MM.1S (cell line): ENCODE data around the gene ITGAV.

ENCODE experiments used
- DNase-seq: peaks from one replicate; pipeline ENCODE4 v3.0.0-alpha.2; 2015
- H2AFZ ChIP-seq: fragments of 300-600 bp; sonication (generic); 2 replicates; pipeline ENCODE4 v1.6.0; 2016; ENCODE audit warnings: antibody characterized with exemption, low read length
- H3F3A ChIP-seq: fragments of 300-600 bp; sonication (generic); 2 replicates; pipeline ENCODE4 v1.6.1; 2016; ENCODE audit warnings: mild to moderate bottlenecking, antibody characterized with exemption, low read length, moderate library complexity, mixed read lengths; ENCODE audit not compliant: insufficient read depth
- H3K27ac ChIP-seq: fragments of 300-600 bp; sonication (generic); 2 replicates; pipeline ENCODE4 v1.5.1; 2016; ENCODE audit warnings: mild to moderate bottlenecking, low read length
- H3K27me3 ChIP-seq: fragments of 300-600 bp; sonication (generic); replicated peaks from 2 replicates; pipeline ENCODE4 v1.6.0; 2016; ENCODE audit warnings: low read length; ENCODE audit not compliant: insufficient read depth
- H3K36me3 ChIP-seq: fragments of 300-600 bp; sonication (generic); replicated peaks from 2 replicates; pipeline ENCODE4 v1.6.1; 2016; ENCODE audit warnings: mild to moderate bottlenecking, low read length, mixed read lengths; ENCODE audit not compliant: insufficient read depth
- H3K4me1 ChIP-seq: fragments of 300-600 bp; sonication (generic); 2 replicates; pipeline ENCODE4 v1.6.1; 2016; ENCODE audit warnings: low read length, mixed read lengths
- H3K4me2 ChIP-seq: fragments of 300-600 bp; sonication (generic); 2 replicates; pipeline ENCODE4 v1.6.0; 2016; ENCODE audit warnings: low read depth, low read length
- H3K4me3 ChIP-seq: fragments of 300-600 bp; sonication (generic); 2 replicates; pipeline ENCODE4 v1.5.1; 2016; ENCODE audit warnings: low read length, mixed read lengths
- H3K79me2 ChIP-seq: fragments of 300-600 bp; sonication (generic); 2 replicates; pipeline ENCODE4 v1.6.1; 2016; ENCODE audit warnings: mixed run types, low read length, mixed read lengths
- H3K9ac ChIP-seq: fragments of 300-600 bp; sonication (generic); 2 replicates; pipeline ENCODE4 v1.6.1; 2016; ENCODE audit warnings: low read length, mixed read lengths
- H3K9me2 ChIP-seq: fragments of 300-600 bp; sonication (generic); replicated peaks from 2 replicates; pipeline ENCODE4 v1.6.1; 2016; ENCODE audit warnings: mild to moderate bottlenecking, low read length, mixed read lengths; ENCODE audit not compliant: insufficient read depth
- H3K9me3 ChIP-seq: fragments of 300-600 bp; sonication (generic); replicated peaks from 2 replicates; pipeline ENCODE4 v1.6.1; 2016; ENCODE audit warnings: mild to moderate bottlenecking, low read length, mixed read lengths; ENCODE audit not compliant: insufficient read depth
- H4K20me1 ChIP-seq: fragments of 300-600 bp; sonication (generic); 2 replicates; pipeline ENCODE4 v1.6.1; 2016; ENCODE audit warnings: mild to moderate bottlenecking, low read length, moderate library complexity, mixed read lengths; ENCODE audit not compliant: insufficient read depth
- EZH2 ChIP-seq: fragments of 300-600 bp; sonication (generic); optimal IDR thresholded peaks from 2 replicates; pipeline ENCODE3; 2017; ENCODE audit warnings: low read depth, mild to moderate bottlenecking, antibody characterized with exemption, low read length, mixed read lengths
- EZH2phosphoT487 ChIP-seq: fragments of 300-600 bp; sonication (generic); IDR thresholded peaks from 2 replicates; pipeline ENCODE4 v1.6.1; 2018; ENCODE audit warnings: antibody characterized with exemption, low read length
- TF ChIP-seq, protein P1 (sequence below): fragments of 300-600 bp; sonication (generic); IDR thresholded peaks from 2 replicates; pipeline ENCODE4 v1.5.1; 2016; ENCODE audit warnings: antibody characterized with exemption, low read length, mixed read lengths

The ITGAV gene

GRCh38 chr2:186718122-186718521 lies 128.3 kb downstream of the ITGAV start:
- no peaks in the 10 kb centered on the region for H3K27me3 ChIP-seq
- no peaks in the 10 kb centered on the region for H3K9me3 ChIP-seq
- no peaks in the 10 kb centered on the region for H3F3A ChIP-seq
- no peaks in the 10 kb centered on the region for H3K79me2 ChIP-seq
- H3K4me3 ChIP-seq, result no peak overlapping the region
- no peak overlapping the region for H2AFZ ChIP-seq
- no peaks in the 10 kb centered on the region for H3K4me1 ChIP-seq
- no peak for DNase-seq
- H3K27ac ChIP-seq, result no peak overlapping the region
- no peak overlapping the region for H3K9ac ChIP-seq
- no peak overlapping the region for H3K4me2 ChIP-seq
- no peaks in the 10 kb centered on the region for H3K36me3 ChIP-seq
- no peak for TF ChIP-seq EZH2phosphoT487
- TF ChIP-seq, protein P1, sequence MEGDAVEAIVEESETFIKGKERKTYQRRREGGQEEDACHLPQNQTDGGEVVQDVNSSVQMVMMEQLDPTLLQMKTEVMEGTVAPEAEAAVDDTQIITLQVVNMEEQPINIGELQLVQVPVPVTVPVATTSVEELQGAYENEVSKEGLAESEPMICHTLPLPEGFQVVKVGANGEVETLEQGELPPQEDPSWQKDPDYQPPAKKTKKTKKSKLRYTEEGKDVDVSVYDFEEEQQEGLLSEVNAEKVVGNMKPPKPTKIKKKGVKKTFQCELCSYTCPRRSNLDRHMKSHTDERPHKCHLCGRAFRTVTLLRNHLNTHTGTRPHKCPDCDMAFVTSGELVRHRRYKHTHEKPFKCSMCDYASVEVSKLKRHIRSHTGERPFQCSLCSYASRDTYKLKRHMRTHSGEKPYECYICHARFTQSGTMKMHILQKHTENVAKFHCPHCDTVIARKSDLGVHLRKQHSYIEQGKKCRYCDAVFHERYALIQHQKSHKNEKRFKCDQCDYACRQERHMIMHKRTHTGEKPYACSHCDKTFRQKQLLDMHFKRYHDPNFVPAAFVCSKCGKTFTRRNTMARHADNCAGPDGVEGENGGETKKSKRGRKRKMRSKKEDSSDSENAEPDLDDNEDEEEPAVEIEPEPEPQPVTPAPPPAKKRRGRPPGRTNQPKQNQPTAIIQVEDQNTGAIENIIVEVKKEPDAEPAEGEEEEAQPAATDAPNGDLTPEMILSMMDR, result no peak
- TF ChIP-seq EZH2, result no peak
- H3K9me2 ChIP-seq, result no peaks in the 10 kb centered on the region
- H4K20me1 ChIP-seq, result no peaks in the 10 kb centered on the region

DNA sequence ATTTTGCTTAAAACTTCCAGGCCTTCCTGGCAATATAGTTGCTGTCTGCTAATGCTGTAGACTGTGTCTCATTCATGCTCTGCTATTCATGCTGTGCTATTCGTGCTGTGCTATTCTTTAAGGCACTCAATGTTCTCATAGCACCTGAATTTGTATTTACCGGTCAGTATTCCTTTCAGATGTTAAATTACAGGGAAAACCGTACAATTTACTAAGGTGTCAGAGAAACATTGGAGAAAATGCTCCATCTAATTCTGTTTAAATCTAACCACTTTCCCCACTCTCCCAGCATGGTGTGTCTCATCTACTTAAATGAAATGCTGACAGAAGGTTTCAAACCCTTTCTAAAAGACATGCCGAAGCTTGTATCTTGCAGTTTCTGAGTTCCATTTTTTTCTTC lies 129.0 kb downstream of the ITGAV start:
- Histone ChIP-seq H2AFZ (no peak overlapping the region), H3K27me3 (no peaks in the 10 kb centered on the region), H3K79me2 (no peaks in the 10 kb centered on the region), H3K36me3 (no peaks in the 10 kb centered on the region), H3K27ac (no peak overlapping the region), H3K9ac (no peak overlapping the region), H3F3A (no peaks in the 10 kb centered on the region), H3K9me3 (no peaks in the 10 kb centered on the region), H3K9me2 (no peaks in the 10 kb centered on the region), H3K4me1 (no peaks in the 10 kb centered on the region), H3K4me3 (no peak overlapping the region), H3K4me2 (no peak overlapping the region), H4K20me1 (no peaks in the 10 kb centered on the region)
- DNase-seq, result no peak
- no peak for TF ChIP-seq EZH2
- TF ChIP-seq, protein P1, result no peak
- TF ChIP-seq EZH2phosphoT487, result no peak

- Histone ChIP-seq H2AFZ (no peak overlapping the region), H3K9me3 (no peaks in the 10 kb centered on the region), H3K4me2 (no peak overlapping the region), H3K4me1 (no peaks in the 10 kb centered on the region), H3K4me3 (no peak overlapping the region), H3K79me2 (no peaks in the 10 kb centered on the region), H3K9ac (no peak overlapping the region), H3K27ac (no peak overlapping the region), H4K20me1 (no peaks in the 10 kb centered on the region), H3K27me3 (no peaks in the 10 kb centered on the region), H3K36me3 (no peaks in the 10 kb centered on the region), H3F3A (no peaks in the 10 kb centered on the region), H3K9me2 (no peaks in the 10 kb centered on the region)
- no peak for DNase-seq
- TF ChIP-seq, protein P1, result no peak
- no peak for TF ChIP-seq EZH2phosphoT487
- no peak for TF ChIP-seq EZH2
These were observed 132.1 kb downstream of the ITGAV start for GRCh38 chr2:186721956-186722355.
